Hematopoietic multipotent progenitor cell treated with erythropoietin and hydrocortisone succinate and interleukin-3 and kit ligand, for 17 days (in vitro differentiated cells): ENCODE measurements around the gene CARD9.
"Not testable (repeated sequence)": the region's sequence is repeated elsewhere in the genome, so short reads cannot be mapped to it uniquely, and the experiment has no call there.

Experiments
- DNase-seq: peaks from one replicate; pipeline ENCODE4 v3.0.0-alpha.2; 2015; ENCODE audit warnings: low spot score

Gene CARD9

GRCh38 chr9:136363949-136364748 lies 9.3 kb downstream of the CARD9 start:
- DNase-seq = no peak

- DNase-seq = peak; percentile 95
Observed at GRCh38 chr9:136363106-136363948, 10.1 kb downstream of the CARD9 start, which contains the start of gene DNLZ. DNLZ (minus strand) TSS chr9:136363744; CDS start chr9:136363714, 30 bp downstream.

- no peak for DNase-seq
Observed at GRCh38 chr9:136362450-136362784, 11.1 kb downstream of the CARD9 start.

- DNase-seq = no peak
Observed at GRCh38 chr9:136361754-136362449, 11.6 kb downstream of the CARD9 start.

- DNase-seq = no peak
Observed at GRCh38 chr9:136361047-136361753, 12.3 kb downstream of the CARD9 start.

GRCh38 chr9:136359774-136360718 lies 13.4 kb downstream of the CARD9 start:
- DNase-seq = no peak

GRCh38 chr9:136358888-136359287 lies 14.6 kb downstream of the CARD9 start:
- no peak for DNase-seq

GRCh38 chr9:136358016-136358415 lies 15.5 kb downstream of the CARD9 start:
- DNase-seq = no peak

GRCh38 chr9:136357202-136357725 lies 16.2 kb downstream of the CARD9 start:
- DNase-seq = no peak

- no peak for DNase-seq
Observed at GRCh38 chr9:136355616-136356557, 17.6 kb downstream of the CARD9 start.

- DNase-seq = no peak
Observed at GRCh38 chr9:136354592-136355085, 18.8 kb downstream of the CARD9 start.

- DNase-seq = no peak
Observed at GRCh38 chr9:136353757-136354488, 19.5 kb downstream of the CARD9 start.

GRCh38 chr9:136353088-136353487 lies 20.4 kb downstream of the CARD9 start:
- no peak for DNase-seq

- no peak for DNase-seq
Observed at GRCh38 chr9:136352682-136353081, 20.8 kb downstream of the CARD9 start.

- not testable (repeated sequence) for DNase-seq
Observed at GRCh38 chr9:136351868-136352267, 21.6 kb downstream of the CARD9 start.

- no peak for DNase-seq
Observed at GRCh38 chr9:136351252-136351800, 22.1 kb downstream of the CARD9 start.

- no peak for DNase-seq
Observed at GRCh38 chr9:136349546-136349945, 23.9 kb downstream of the CARD9 start.

- DNase-seq = no peak
Observed at GRCh38 chr9:136348691-136349090, 24.8 kb downstream of the CARD9 start.
